Astrocyte of the cerebellum (primary cell): ENCODE measurements around the gene ITGA8.

Experiments
- DNase-seq: peaks from one replicate; pipeline ENCODE4 v3.0.0-alpha.2; 2011; ENCODE audit warnings: low read depth
- H3K4me3 ChIP-seq: 2 replicates; pipeline ENCODE4 v1.5.1; 2011; ENCODE audit warnings: mild to moderate bottlenecking, low read depth, low read length, moderate library complexity
- CTCF ChIP-seq: IDR thresholded peaks from 2 replicates; pipeline ENCODE4 v1.5.1; 2012; ENCODE audit warnings: low read length, low read depth, moderate library complexity, mild to moderate bottlenecking; ENCODE audit errors: missing control alignments
- in situ Hi-C: cut with HindIII; loops from 2 replicates; pipeline ENCODE4 v1.10.0; 2017; ENCODE audit warnings: low sequenced_read_pairs

The ITGA8 gene

GRCh38 chr10:15739254-15739970 lies 19.7 kb upstream of the ITGA8 start:
- no peak for TF ChIP-seq CTCF
- in situ Hi-C loops: no loop called here
- no peak for DNase-seq
- H3K4me3 ChIP-seq: no peak overlapping the region

GRCh38 chr10:15738270-15738925 lies 18.7 kb upstream of the ITGA8 start:
- in situ Hi-C loops: no loop called here
- DNase-seq: peak; percentile 53

GRCh38 chr10:15737656-15738055 lies 17.9 kb upstream of the ITGA8 start:
- no peak overlapping the region for H3K4me3 ChIP-seq
- in situ Hi-C loops: no loop called here
- no peak for DNase-seq
- TF ChIP-seq CTCF: no peak

More at GRCh38 chr10:15738270-15738925, 18.7 kb upstream of the ITGA8 start:
- H3K4me3 ChIP-seq: no peak overlapping the region
- no peak for TF ChIP-seq CTCF

GRCh38 chr10:15735763-15736162 lies 16.0 kb upstream of the ITGA8 start:
- in situ Hi-C loops: no loop called here
- no peak for DNase-seq
- TF ChIP-seq CTCF: no peak
- H3K4me3 ChIP-seq: no peak overlapping the region

- in situ Hi-C loops: no loop called here
- TF ChIP-seq CTCF: no peak
- H3K4me3 ChIP-seq: no peak overlapping the region
- no peak for DNase-seq
These were observed 10.6 kb upstream of the ITGA8 start for GRCh38 chr10:15730341-15730740.

GRCh38 chr10:15729890-15730289 lies 10.2 kb upstream of the ITGA8 start:
- TF ChIP-seq CTCF: no peak
- H3K4me3 ChIP-seq: no peak overlapping the region
- no peak for DNase-seq
- in situ Hi-C loops: no loop called here
